HG03575 (cell line): ENCODE measurements around the gene CD84.
A peak's percentile ranks its signal among the peaks of the same experiment; 100 is the strongest.
"Not testable (repeated sequence)": the region's sequence is repeated elsewhere in the genome, so short reads cannot be mapped to it uniquely, and the experiment has no call there.

ENCODE experiments used
- ATAC-seq: cut with Tn5 transposase; IDR thresholded peaks from one replicate; pipeline ENCODE4 v1.9.1; 2021; ENCODE audit not compliant: unreplicated experiment, insufficient number of reproducible peaks, low FRiP score; ENCODE audit errors: extremely low read depth

Gene CD84

GRCh38 chr1:160522622-160523345, 56.5 kb downstream of the CD84 start, which contains the start of gene SLAMF6:
Gene SLAMF6 (minus strand): TSS chr1:160523255. CDS start chr1:160523192, 63 bp downstream.
- peak; percentile 56 for ATAC-seq

- ATAC-seq: no peak
Observed at GRCh38 chr1:160522136-160522535, 57.2 kb downstream of the CD84 start.

GRCh38 chr1:160521554-160521953, 57.7 kb downstream of the CD84 start:
- ATAC-seq: no peak

GRCh38 chr1:160520999-160521398, 58.3 kb downstream of the CD84 start:
- ATAC-seq: no peak

DNA sequence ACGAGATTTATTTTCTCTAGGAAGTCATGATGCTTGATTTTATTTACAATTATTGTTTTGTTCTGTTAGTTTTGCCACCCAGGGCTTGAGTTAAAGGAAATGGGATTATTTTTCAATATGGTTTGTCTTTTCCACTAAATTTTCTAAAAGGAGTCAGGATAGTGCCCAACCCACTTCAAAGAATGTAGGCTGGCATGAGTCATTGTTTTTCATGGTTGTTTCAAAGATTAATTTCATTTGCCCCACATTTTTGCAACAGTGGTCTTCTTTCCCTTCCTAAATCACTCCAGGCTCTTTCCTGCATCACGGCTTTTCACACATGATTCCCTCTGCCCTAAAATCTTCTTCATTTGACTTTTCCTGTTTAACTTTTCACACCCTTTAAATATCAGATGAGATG, 58.7 kb downstream of the CD84 start:
- no peak for ATAC-seq

- no peak for ATAC-seq
Observed at GRCh38 chr1:160519642-160520435, 59.5 kb downstream of the CD84 start.

DNA sequence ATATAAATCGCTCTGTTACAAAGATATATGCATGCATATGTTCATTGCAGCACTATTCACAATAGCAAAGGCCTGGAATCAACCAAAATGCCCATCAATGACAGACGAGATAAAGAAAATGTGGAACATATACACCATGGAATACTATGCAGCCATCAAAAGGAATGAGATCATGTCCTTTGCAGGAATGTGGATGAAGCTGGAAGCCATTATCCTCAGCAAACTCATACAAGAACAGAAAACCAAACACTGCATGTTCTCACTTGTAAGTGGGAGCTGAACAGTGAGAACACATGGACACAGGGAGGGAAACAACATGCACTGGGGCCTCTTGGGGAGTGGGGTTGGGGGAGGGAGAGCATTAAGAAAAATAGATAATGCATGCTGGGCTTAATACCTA, 61.8 kb downstream of the CD84 start:
- not testable (repeated sequence) for ATAC-seq

DNA sequence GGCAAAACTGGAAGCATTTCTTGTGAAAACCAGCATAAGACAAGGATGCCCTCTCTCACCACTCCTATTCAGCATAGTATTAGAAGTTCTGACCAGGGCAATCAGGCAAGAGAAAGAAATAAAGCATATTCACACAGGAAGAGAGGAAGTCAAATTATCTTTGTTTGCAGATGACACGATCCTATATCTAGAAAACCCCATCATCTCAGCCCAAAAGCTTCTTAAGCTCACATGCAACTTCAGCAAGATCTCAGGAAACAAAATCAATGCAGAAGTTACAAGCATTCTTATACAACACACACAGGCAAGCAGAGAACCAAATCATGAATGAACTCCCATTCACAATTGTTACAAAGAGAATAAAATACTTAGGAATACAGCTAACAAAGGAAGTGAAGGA, 63.4 kb downstream of the CD84 start:
- not testable (repeated sequence) for ATAC-seq

DNA sequence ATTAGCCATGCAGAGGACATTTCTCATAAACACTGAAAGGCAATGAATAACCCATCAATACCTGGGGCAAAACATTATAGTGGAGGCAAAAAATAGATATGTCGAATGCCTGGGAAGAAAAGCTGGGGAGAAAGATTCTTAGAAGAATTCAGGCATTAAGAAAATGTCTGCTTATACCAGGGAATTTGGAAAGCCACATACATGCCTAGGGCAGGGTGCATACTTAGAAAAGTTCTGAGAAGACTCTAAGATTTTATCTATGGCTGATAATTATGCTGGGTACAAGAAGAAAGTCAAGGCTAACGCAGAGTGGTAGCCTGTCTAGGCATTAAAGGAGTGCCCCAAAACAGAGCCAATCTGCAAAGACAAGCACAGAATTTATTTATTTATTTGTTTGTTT, 74.6 kb downstream of the CD84 start:
- no peak for ATAC-seq

DNA sequence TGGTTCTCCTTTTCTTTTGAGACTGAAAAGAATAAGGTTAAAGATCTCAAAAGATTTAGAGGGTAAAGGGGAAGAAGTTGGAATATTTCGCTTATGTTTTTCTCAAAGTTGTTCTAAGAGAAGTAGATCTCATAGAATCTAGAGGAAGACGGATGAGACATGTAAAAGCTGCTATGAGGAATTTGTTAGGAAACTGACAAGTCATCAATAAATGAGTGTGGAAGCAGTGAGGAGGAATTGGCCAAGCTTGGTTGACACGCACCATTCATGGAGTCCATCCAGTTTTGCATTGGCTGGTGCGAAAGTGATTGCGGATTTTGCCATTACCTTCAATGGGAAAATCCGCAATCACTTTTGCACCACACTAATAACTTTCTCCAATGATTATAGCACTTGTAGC, 76.2 kb downstream of the CD84 start:
- no peak for ATAC-seq

GRCh38 chr1:160500321-160500990, 78.8 kb downstream of the CD84 start:
- ATAC-seq: no peak

GRCh38 chr1:160499631-160500030, 79.7 kb downstream of the CD84 start:
- ATAC-seq: no peak

GRCh38 chr1:160498301-160499065, 80.8 kb downstream of the CD84 start:
- ATAC-seq: not testable (repeated sequence)

- no peak for ATAC-seq
Observed at GRCh38 chr1:160496334-160496733, 83.0 kb downstream of the CD84 start.

GRCh38 chr1:160494620-160495019, 84.7 kb downstream of the CD84 start:
- ATAC-seq: no peak

- ATAC-seq: no peak
Observed at GRCh38 chr1:160492617-160493016, 86.7 kb downstream of the CD84 start.

DNA sequence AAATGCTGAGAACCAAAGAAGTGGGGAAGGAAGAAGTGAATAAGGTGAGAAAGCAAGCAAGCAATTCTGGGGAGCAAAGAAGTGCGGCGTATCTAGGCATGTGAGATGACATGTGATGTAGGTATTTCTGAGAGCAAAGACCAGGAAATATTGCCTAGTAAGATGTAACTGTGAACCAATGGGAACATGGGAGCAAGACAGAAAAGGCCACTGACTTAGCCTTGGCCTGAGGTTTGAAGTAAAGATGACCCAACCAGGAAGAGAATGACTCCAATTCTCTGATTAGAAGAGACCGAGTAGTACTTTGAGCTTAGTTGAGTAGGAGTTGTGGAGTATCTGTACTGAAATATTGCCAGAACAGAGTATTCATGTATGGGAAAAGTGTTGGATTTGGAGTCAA, 87.3 kb downstream of the CD84 start:
- no peak for ATAC-seq
